Measurements from ENCODE around the gene LCN15.

The LCN15 gene

GRCh38 chr9:136733611-136734010 lies 30.7 kb downstream of the LCN15 start:
- ATAC-seq (ENCODE audit: low read depth): no peak

GRCh38 chr9:136732444-136733178 lies 31.7 kb downstream of the LCN15 start:
- Histone ChIP-seq H3K9me3 (ENCODE audit: severe bottlenecking) (no peaks in the 10 kb centered on the region), H3K36me3 (ENCODE audit: low read depth) (no peaks in the 10 kb centered on the region), H3K27ac (ENCODE audit: poor library complexity, severe bottlenecking) (no peak overlapping the region), H3K4me3 (ENCODE audit: severe bottlenecking) (no peak overlapping the region), H3K4me1 (ENCODE audit: insufficient read depth, poor library complexity, severe bottlenecking) (no peaks in the 10 kb centered on the region), H3K27me3 (ENCODE audit: insufficient read depth, poor library complexity, severe bottlenecking) (no peaks in the 10 kb centered on the region)
- ATAC-seq (ENCODE audit: low read depth): no peak
- no peak for TF ChIP-seq CTCF (IDR thresholded peaks at IDR 0.05; ENCODE audit: poor library complexity, severe bottlenecking)
- no peak for DNase-seq (ENCODE audit: low spot score)

More at GRCh38 chr9:136733611-136734010, 30.7 kb downstream of the LCN15 start:
- no peaks in the 10 kb centered on the region for H3K36me3 ChIP-seq (ENCODE audit: low read depth)
- H3K27me3 ChIP-seq (ENCODE audit: insufficient read depth, poor library complexity, severe bottlenecking): no peaks in the 10 kb centered on the region
- DNase-seq (ENCODE audit: low spot score): no peak
- no peaks in the 10 kb centered on the region for H3K4me1 ChIP-seq (ENCODE audit: insufficient read depth, poor library complexity, severe bottlenecking)
- no peak for TF ChIP-seq CTCF (IDR thresholded peaks at IDR 0.05; ENCODE audit: poor library complexity, severe bottlenecking)
- H3K9me3 ChIP-seq (ENCODE audit: severe bottlenecking): no peaks in the 10 kb centered on the region
- H3K27ac ChIP-seq (ENCODE audit: poor library complexity, severe bottlenecking): no peak overlapping the region
- H3K4me3 ChIP-seq (ENCODE audit: severe bottlenecking): no peak overlapping the region

- ATAC-seq (ENCODE audit: low read depth): no peak
- Histone ChIP-seq H3K27ac (ENCODE audit: poor library complexity, severe bottlenecking) (no peak overlapping the region), H3K4me3 (ENCODE audit: severe bottlenecking) (no peak overlapping the region), H3K9me3 (ENCODE audit: severe bottlenecking) (no peaks in the 10 kb centered on the region), H3K27me3 (ENCODE audit: insufficient read depth, poor library complexity, severe bottlenecking) (no peaks in the 10 kb centered on the region), H3K4me1 (ENCODE audit: insufficient read depth, poor library complexity, severe bottlenecking) (peaks cover 8% of the 10 kb centered on the region), H3K36me3 (ENCODE audit: low read depth) (peaks cover 21% of the 10 kb centered on the region)
- TF ChIP-seq CTCF (IDR thresholded peaks at IDR 0.05; ENCODE audit: poor library complexity, severe bottlenecking): no peak
- no peak for DNase-seq (ENCODE audit: low spot score)
Observed at GRCh38 chr9:136729926-136730325, 34.4 kb downstream of the LCN15 start.

- H3K4me1 ChIP-seq (ENCODE audit: insufficient read depth, poor library complexity, severe bottlenecking): peaks cover 8% of the 10 kb centered on the region
- no peak for TF ChIP-seq CTCF (IDR thresholded peaks at IDR 0.05; ENCODE audit: poor library complexity, severe bottlenecking)
- peaks cover 29% of the 10 kb centered on the region for H3K36me3 ChIP-seq (ENCODE audit: low read depth)
- peak overlapping the region; percentile 63 for H3K4me3 ChIP-seq (ENCODE audit: severe bottlenecking)
- ATAC-seq (ENCODE audit: low read depth) (peak; percentile 5; the same call in 1 of the 3 replicates), DNase-seq (ENCODE audit: low spot score) (no peak)
- no peaks in the 10 kb centered on the region for H3K27me3 ChIP-seq (ENCODE audit: insufficient read depth, poor library complexity, severe bottlenecking)
- H3K27ac ChIP-seq (ENCODE audit: poor library complexity, severe bottlenecking): no peak overlapping the region
- H3K9me3 ChIP-seq (ENCODE audit: severe bottlenecking): no peaks in the 10 kb centered on the region
Observed at GRCh38 chr9:136729144-136729543, 35.2 kb downstream of the LCN15 start.

- Histone ChIP-seq H3K27me3 (ENCODE audit: insufficient read depth, poor library complexity, severe bottlenecking) (no peaks in the 10 kb centered on the region), H3K9me3 (ENCODE audit: severe bottlenecking) (no peaks in the 10 kb centered on the region), H3K36me3 (ENCODE audit: low read depth) (peaks cover 34% of the 10 kb centered on the region), H3K27ac (ENCODE audit: poor library complexity, severe bottlenecking) (peak overlapping the region; percentile 68), H3K4me1 (ENCODE audit: insufficient read depth, poor library complexity, severe bottlenecking) (peaks cover 8% of the 10 kb centered on the region), H3K4me3 (ENCODE audit: severe bottlenecking) (peak overlapping the region; percentile 63)
- TF ChIP-seq CTCF (IDR thresholded peaks at IDR 0.05; ENCODE audit: poor library complexity, severe bottlenecking): peak; percentile 23
- peak; percentile 42 for ATAC-seq (ENCODE audit: low read depth)
- no peak for DNase-seq (ENCODE audit: low spot score)
Observed at GRCh38 chr9:136728548-136729123, 35.7 kb downstream of the LCN15 start.
